HEK293T (cell line): Measurements from ENCODE around the gene ATRIP.

ENCODE experiments used
- ARNT ChIP-seq: fragments of 450-650 bp; IDR thresholded peaks from 2 replicates; pipeline ENCODE4 v1.6.1; 2017; ENCODE audit warnings: mild to moderate bottlenecking
- BHLHE40 ChIP-seq: fragments of 450-650 bp; IDR thresholded peaks from 2 replicates; pipeline ENCODE4 v1.6.1; 2016; ENCODE audit warnings: mild to moderate bottlenecking, moderate library complexity, borderline replicate concordance
- ELF4 ChIP-seq: fragments of 450-650 bp; IDR thresholded peaks from 2 replicates; pipeline ENCODE4 v1.6.1; 2017; ENCODE audit warnings: antibody characterized with exemption
- FOXA1 ChIP-seq: fragments of 450-650 bp; IDR thresholded peaks from 2 replicates; pipeline ENCODE4 v1.6.1; 2016; ENCODE audit warnings: mild to moderate bottlenecking
- PKNOX1 ChIP-seq: fragments of 450-650 bp; IDR thresholded peaks from 2 replicates; pipeline ENCODE4 v1.6.1; 2016
- SP1 ChIP-seq: fragments of 450-650 bp; IDR thresholded peaks from 2 replicates; pipeline ENCODE4 v1.6.1; 2017

GRCh38 chr3:48429317-48429959, 17.1 kb upstream of the ATRIP start:
- TF ChIP-seq SP1: no peak
- no peak for TF ChIP-seq FOXA1
- TF ChIP-seq PKNOX1: no peak
- no peak for TF ChIP-seq ARNT
- TF ChIP-seq ELF4: no peak
- TF ChIP-seq BHLHE40: no peak
